NCI-H774 (cell line): ENCODE measurements around the gene RNF20.
"Not testable (repeated sequence)": the region's sequence is repeated elsewhere in the genome, so short reads cannot be mapped to it uniquely, and the experiment has no call there.

Experiments used
- DNase-seq: peaks from one replicate; lab custom pipeline; 2025; lab: John Stamatoyannopoulos, UW

RNF20 gene

GRCh38 chr9:101530076-101530711 is 3.5 kb upstream of the RNF20 start:
- DNase-seq: peak; percentile 72

GRCh38 chr9:101536351-101536750 is 2.7 kb downstream of the RNF20 start:
- no peak for DNase-seq

- no peak for DNase-seq
Measured at GRCh38 chr9:101536938-101537337, 3.3 kb downstream of the RNF20 start.

- DNase-seq: no peak
Measured at GRCh38 chr9:101540069-101540468, 6.4 kb downstream of the RNF20 start.

GRCh38 chr9:101543098-101543735 is 9.6 kb downstream of the RNF20 start:
- DNase-seq: no peak

GRCh38 chr9:101549472-101550098 is 15.9 kb downstream of the RNF20 start:
- not testable (repeated sequence) for DNase-seq

GRCh38 chr9:101561740-101562139 is 28.1 kb downstream of the RNF20 start:
- no peak for DNase-seq

GRCh38 chr9:101562966-101563365 is 29.3 kb downstream of the RNF20 start:
- no peak for DNase-seq

- DNase-seq: no peak
Measured at GRCh38 chr9:101564252-101564651, 30.6 kb downstream of the RNF20 start.

- no peak for DNase-seq
Measured at GRCh38 chr9:101566904-101567724, 33.5 kb downstream of the RNF20 start.

- no peak for DNase-seq
Measured at GRCh38 chr9:101567725-101568350, 34.2 kb downstream of the RNF20 start.

GRCh38 chr9:101569741-101570501 is 36.3 kb downstream of the RNF20 start:
- DNase-seq: no peak

- no peak for DNase-seq
Measured at GRCh38 chr9:101571114-101571513, 37.5 kb downstream of the RNF20 start.

GRCh38 chr9:101572316-101572715 is 38.7 kb downstream of the RNF20 start:
- DNase-seq: no peak

- DNase-seq: no peak
Measured at GRCh38 chr9:101574731-101575333, 41.2 kb downstream of the RNF20 start.

GRCh38 chr9:101578378-101578777 is 44.7 kb downstream of the RNF20 start:
- DNase-seq: no peak

GRCh38 chr9:101579711-101580545 is 46.3 kb downstream of the RNF20 start:
- DNase-seq: no peak

- no peak for DNase-seq
Measured at GRCh38 chr9:101582553-101582952, 48.9 kb downstream of the RNF20 start.

- DNase-seq: no peak
Measured at GRCh38 chr9:101585740-101586139, 52.1 kb downstream of the RNF20 start.

GRCh38 chr9:101586651-101587050 is 53.0 kb downstream of the RNF20 start:
- no peak for DNase-seq
